ENCODE results near the gene DOCK8. TPM values are rescaled to one million over a fixed set of nuclear protein-coding genes. Genes with fewer than 3 reads are reported as not detected.
A peak's percentile ranks its signal among the peaks of the same experiment; 100 is the strongest.

Gene DOCK8
- total RNA-seq, 2 experiments from 2014 or later, result 100 to 125 TPM

DNA sequence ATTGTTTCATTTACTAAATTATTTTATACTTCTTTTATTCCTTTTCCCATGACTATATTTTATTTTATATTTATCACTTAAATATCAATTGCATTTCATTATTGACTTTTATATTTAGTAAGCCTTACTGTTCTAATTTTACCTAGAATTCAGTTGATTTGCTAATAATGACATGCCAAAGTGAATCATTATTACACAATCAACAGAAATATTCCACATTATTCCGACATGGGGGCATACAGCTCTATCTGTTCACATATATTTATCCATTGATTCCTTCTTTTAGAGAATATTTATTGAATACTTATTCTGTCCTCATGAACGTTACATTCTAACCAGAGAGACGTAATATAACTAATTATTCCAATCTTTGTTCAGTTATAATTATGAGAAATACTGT lies 221.8 kb downstream of the DOCK8 start:
- ChIA-PET CTCF (interaction anchor here (0.6 to 1.2 kb wide), 3 partner anchors 9 to 152 kb away, joined by 3 to 6 read pairs (median 3); no protein-coding TSS in a partner anchor), POLR2A (no interaction called here)
- H3K27me3 Mint-ChIP-seq, result no peaks in the 10 kb centered on the region
- no peak overlapping the region for H3K4me3 Mint-ChIP-seq
- no peaks in the 10 kb centered on the region for H3K9me3 Mint-ChIP-seq (ENCODE audit: low read depth)
- peaks cover 56% of the 10 kb centered on the region for H3K36me3 Mint-ChIP-seq (ENCODE audit: low read depth)
- no peaks in the 10 kb centered on the region for H3K4me1 Mint-ChIP-seq
- no peak overlapping the region for H3K27ac Mint-ChIP-seq
- DNase-seq, result no peak
- intact Hi-C loops (cut with DNase I, micrococcal nuclease), result no loop called here
- ATAC-seq, result no peak

DNA sequence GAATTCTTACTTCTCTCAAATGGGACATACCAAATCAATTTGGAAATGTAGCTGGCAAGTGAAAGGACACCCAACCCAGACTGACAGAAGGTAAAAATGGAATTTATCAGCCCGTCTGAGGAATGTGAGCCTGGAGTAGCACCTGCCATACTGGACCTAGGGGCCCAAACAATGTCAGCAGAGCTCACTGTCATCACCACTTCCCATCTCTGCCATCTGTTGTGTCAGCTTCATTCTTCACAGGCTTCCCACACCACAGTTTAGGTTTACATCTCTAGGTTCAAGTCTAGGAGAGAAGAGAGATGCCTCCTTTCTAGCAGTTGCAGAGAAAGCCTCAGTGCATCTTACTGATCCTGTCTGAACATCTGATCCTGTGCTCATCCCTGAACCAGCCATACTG lies 222.4 kb downstream of the DOCK8 start:
- DNase-seq, result no peak
- H3K4me1 Mint-ChIP-seq, result no peaks in the 10 kb centered on the region
- no peaks in the 10 kb centered on the region for H3K27me3 Mint-ChIP-seq
- no peak for ATAC-seq
- ChIA-PET CTCF (interaction anchor here (0.7 kb wide), 1 partner anchor 21 kb away, joined by 3 read pairs; no protein-coding TSS in a partner anchor), POLR2A (no interaction called here)
- no peak overlapping the region for H3K4me3 Mint-ChIP-seq
- H3K36me3 Mint-ChIP-seq (ENCODE audit: low read depth), result peaks cover 56% of the 10 kb centered on the region
- H3K27ac Mint-ChIP-seq, result no peak overlapping the region
- intact Hi-C loops (cut with DNase I, micrococcal nuclease), result no loop called here
- no peaks in the 10 kb centered on the region for H3K9me3 Mint-ChIP-seq (ENCODE audit: low read depth)

DNA sequence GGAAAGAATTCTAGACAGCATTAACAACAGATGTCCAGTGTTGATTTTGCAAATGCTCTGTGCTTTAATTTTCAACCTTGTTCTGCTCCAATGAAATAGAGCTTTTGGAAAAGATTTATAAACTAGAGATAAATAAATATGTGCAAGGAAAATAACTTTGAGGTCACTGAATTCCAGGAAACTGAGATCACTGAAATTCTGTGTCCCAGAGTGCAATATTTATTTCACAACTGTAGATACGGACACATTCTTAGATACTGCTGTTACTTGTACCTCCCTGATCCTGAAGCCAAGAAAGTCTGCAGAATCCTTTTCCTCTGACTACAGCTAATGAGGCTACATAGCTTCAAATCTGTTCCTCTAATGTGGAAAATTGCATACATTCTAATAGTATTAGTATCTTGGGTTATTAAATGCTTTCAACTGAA lies 222.9 kb downstream of the DOCK8 start:
- Mint-ChIP-seq H3K36me3 (ENCODE audit: low read depth) (peaks cover 53% of the 10 kb centered on the region), H3K4me3 (no peak overlapping the region), H3K27me3 (no peaks in the 10 kb centered on the region), H3K27ac (no peak overlapping the region), H3K9me3 (ENCODE audit: low read depth) (no peaks in the 10 kb centered on the region), H3K4me1 (no peaks in the 10 kb centered on the region)
- intact Hi-C loops (cut with DNase I, micrococcal nuclease), result no loop called here
- ChIA-PET CTCF (interaction anchor here (0.7 to 0.8 kb wide), 2 partner anchors 20 to 1838 kb away, joined by 3 to 4 read pairs; no protein-coding TSS in a partner anchor), POLR2A (no interaction called here)
- no peak for DNase-seq
- ATAC-seq, result no peak

DNA sequence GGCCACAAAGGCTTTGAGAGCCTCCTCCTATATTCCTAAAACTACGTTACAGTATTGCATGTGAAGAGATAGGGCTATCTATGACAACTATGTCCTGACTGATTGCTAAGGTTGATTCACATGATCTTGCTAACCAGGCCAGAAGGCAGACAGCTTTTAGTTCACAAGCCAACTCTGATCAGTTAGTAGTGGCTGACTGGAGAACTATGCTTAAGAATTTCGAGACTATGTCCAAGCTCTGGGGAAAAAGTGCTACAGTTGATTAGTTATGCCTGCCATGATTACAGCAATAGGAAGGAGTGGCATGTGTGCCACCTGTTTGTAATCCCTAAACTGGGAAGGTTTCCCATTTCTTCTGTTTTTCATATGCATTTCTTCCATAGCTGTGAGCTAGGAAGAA lies 223.4 kb downstream of the DOCK8 start:
- Mint-ChIP-seq H3K4me3 (no peak overlapping the region), H3K4me1 (no peaks in the 10 kb centered on the region), H3K27ac (no peak overlapping the region), H3K36me3 (ENCODE audit: low read depth) (peaks cover 53% of the 10 kb centered on the region), H3K9me3 (ENCODE audit: low read depth) (no peaks in the 10 kb centered on the region), H3K27me3 (no peaks in the 10 kb centered on the region)
- no peak for DNase-seq
- CTCF ChIA-PET, result interaction anchor here (0.5 to 0.8 kb wide), 2 partner anchors 192 to 1837 kb away, joined by 3 to 4 read pairs; no protein-coding TSS in a partner anchor
- ATAC-seq, result no peak
- intact Hi-C loops (cut with DNase I, micrococcal nuclease), result no loop called here
- POLR2A ChIA-PET, result no interaction called here

DNA sequence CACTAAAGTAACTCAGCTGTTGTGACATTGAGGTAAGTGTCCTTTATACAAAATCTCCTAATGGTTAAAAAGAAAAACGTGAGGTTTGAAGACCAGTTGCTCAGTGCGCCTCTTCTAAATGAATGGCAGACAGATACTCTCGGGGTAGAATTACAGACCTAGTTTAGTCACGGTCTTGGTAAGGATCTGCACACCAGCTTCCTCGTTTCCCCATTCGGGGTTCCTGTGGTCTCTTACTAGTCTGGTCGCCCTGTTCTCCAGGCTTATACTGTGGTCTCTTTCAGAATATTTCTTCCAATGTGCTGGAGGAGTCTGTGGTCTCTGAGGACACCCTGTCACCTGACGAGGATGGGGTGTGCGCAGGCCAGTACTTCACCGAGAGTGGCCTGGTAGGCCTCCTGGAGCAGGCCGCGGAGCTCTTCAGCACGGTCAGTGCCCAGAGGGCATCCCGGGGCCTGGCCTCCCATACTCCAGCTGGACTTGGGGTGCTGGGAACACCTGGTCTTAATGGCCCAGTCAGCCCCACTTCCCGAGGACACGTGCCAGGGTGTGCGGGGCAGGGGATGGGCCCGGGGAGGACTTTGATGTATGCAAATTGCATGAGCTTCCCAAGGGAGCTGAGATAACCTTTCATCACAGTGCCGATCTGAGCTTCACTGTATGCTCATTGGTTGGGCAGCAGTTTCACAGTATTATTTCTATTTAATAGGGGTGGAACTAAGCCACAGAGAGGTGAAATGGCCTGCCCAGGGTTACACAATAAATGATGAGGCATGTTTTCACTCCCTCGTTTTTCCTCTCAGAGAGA lies 224.5 kb downstream of the DOCK8 start:
- no peak for DNase-seq
- POLR2A ChIA-PET, result no interaction called here
- intact Hi-C loops (cut with DNase I, micrococcal nuclease), result no loop called here
- no peak overlapping the region for H3K27ac Mint-ChIP-seq
- peaks cover 62% of the 10 kb centered on the region for H3K36me3 Mint-ChIP-seq (ENCODE audit: low read depth)
- no peaks in the 10 kb centered on the region for H3K4me1 Mint-ChIP-seq
- H3K27me3 Mint-ChIP-seq, result no peaks in the 10 kb centered on the region
- CTCF ChIA-PET, result no interaction called here
- no peak for ATAC-seq
- no peaks in the 10 kb centered on the region for H3K9me3 Mint-ChIP-seq (ENCODE audit: low read depth)
- H3K4me3 Mint-ChIP-seq, result no peak overlapping the region

DNA sequence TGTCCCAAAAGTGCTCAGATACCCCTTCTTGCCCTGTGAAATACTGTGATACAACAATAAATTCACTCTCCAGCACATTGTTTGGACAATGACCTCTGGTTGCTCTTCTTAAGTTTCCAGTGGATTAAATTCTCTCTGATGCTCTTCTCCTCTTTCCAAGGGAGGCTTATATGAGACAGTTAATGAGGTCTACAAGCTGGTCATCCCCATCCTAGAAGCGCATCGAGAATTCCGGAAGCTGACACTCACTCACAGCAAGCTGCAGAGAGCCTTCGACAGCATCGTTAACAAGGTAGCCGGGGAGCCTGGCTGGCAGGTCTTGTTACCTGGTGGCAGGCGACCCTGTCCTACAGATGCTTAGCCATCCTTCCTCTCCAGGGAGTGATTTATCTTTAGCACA lies 226.5 kb downstream of the DOCK8 start:
- ChIA-PET POLR2A (no interaction called here), CTCF (interaction anchor here (0.6 to 1.2 kb wide), 2 partner anchors 85 to 568 kb away, joined by 3 read pairs; no protein-coding TSS in a partner anchor)
- peaks cover 57% of the 10 kb centered on the region for H3K36me3 Mint-ChIP-seq (ENCODE audit: low read depth)
- H3K4me1 Mint-ChIP-seq, result peaks cover 4% of the 10 kb centered on the region
- no peak overlapping the region for H3K4me3 Mint-ChIP-seq
- no peak for DNase-seq
- no peaks in the 10 kb centered on the region for H3K9me3 Mint-ChIP-seq (ENCODE audit: low read depth)
- H3K27ac Mint-ChIP-seq, result no peak overlapping the region
- intact Hi-C loops (cut with DNase I, micrococcal nuclease), result loop anchor here in 1 of 2 experiments (2.0 kb wide), 1 partner anchor 20 kb away; no protein-coding TSS in a partner anchor
- H3K27me3 Mint-ChIP-seq, result no peaks in the 10 kb centered on the region
- ATAC-seq, result no peak

DNA sequence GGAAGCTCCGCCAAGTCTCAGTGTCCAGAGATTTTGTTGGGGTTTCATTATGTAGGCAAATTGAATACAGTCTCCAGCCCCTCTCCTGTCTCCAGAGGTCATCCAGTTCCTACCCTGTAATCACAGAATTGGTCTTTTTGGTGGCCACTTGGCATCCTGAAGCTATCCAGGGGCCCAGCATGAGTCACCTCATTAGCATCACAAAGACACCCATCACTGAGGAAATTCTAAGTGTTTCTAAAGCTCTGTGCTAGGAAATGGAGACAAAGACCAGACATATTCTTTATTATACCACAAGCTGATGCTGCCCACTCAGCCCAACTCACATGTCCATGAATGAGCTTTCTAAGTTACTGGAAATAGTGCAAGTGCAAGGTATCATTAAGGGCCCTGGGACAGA lies 229.9 kb downstream of the DOCK8 start:
- ChIA-PET CTCF (no interaction called here), POLR2A (no interaction called here)
- H3K4me3 Mint-ChIP-seq, result no peak overlapping the region
- H3K27ac Mint-ChIP-seq, result no peak overlapping the region
- H3K9me3 Mint-ChIP-seq (ENCODE audit: low read depth), result no peaks in the 10 kb centered on the region
- H3K36me3 Mint-ChIP-seq (ENCODE audit: low read depth), result peaks cover 53% of the 10 kb centered on the region
- peaks cover 22% of the 10 kb centered on the region for H3K4me1 Mint-ChIP-seq
- ATAC-seq, result no peak
- H3K27me3 Mint-ChIP-seq, result no peaks in the 10 kb centered on the region
- intact Hi-C loops (cut with DNase I, micrococcal nuclease), result no loop called here
- DNase-seq, result no peak

DNA sequence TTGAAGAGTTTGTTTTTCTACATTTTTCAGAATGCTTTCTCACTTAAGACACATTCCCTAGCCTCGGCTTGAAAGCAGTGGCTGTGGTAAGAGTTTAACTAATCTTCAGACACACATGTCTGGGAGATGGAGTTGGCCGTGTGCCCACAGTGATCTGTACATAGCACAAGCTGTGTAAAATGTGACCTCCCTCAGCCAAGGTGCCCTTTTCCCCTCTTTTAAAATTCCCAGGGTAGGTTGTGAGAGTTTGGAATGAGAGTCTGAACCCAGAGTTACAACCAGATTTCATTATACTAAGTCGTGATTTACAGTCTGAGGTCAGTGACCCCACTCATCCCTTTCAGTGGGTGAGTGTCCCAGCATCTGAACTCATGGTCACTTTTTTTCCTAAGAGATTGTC lies 230.4 kb downstream of the DOCK8 start:
- POLR2A ChIA-PET, result no interaction called here

DNA sequence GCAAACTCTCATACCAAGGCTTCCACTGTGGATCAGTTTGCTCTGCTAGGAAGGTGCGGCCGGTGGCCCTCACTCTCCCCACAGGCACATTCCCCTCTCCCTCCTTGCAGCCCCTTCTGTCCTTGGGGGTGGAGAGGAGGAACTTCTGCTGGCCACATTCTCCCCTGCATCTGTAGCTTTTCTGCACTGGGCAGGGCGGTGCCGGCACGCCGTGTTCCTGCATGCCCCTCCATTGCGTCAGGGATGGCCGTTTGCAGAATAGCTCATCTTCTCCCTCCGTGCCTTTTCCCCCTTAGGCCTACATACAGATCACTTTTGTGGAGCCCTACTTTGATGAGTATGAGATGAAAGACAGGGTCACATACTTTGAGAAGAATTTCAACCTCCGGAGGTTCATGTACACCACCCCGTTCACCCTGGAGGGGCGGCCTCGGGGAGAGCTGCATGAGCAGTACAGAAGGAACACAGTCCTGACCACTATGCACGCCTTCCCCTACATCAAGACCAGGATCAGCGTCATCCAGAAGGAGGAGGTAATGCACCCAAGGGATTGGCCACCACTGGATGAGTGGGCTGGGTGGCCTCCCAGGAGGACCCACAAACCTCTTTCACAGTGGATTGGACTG lies 231.5 kb downstream of the DOCK8 start:
- ChIA-PET POLR2A (no interaction called here), CTCF (interaction anchor here (0.7 to 1.3 kb wide), 2 partner anchors 23 to 177 kb away, joined by 3 to 4 read pairs; no protein-coding TSS in a partner anchor)
- Mint-ChIP-seq H3K27me3 (no peaks in the 10 kb centered on the region), H3K4me1 (peaks cover 26% of the 10 kb centered on the region), H3K27ac (no peak overlapping the region), H3K4me3 (no peak overlapping the region), H3K36me3 (ENCODE audit: low read depth) (peaks cover 55% of the 10 kb centered on the region), H3K9me3 (ENCODE audit: low read depth) (no peaks in the 10 kb centered on the region)
- ATAC-seq (no peak), DNase-seq (no peak)
- intact Hi-C loops (cut with DNase I, micrococcal nuclease), result loop anchor here in 1 of 2 experiments (2.0 kb wide), 1 partner anchor 59 kb away; the partner anchor contains the start of gene KANK1

More for the DNA sequence above, 230.4 kb downstream of the DOCK8 start:
- intact Hi-C loops (cut with DNase I, micrococcal nuclease), result no loop called here
- Mint-ChIP-seq H3K9me3 (ENCODE audit: low read depth) (no peaks in the 10 kb centered on the region), H3K4me1 (peaks cover 22% of the 10 kb centered on the region), H3K27me3 (no peaks in the 10 kb centered on the region), H3K27ac (peak overlapping the region; percentile 27), H3K4me3 (no peak overlapping the region), H3K36me3 (ENCODE audit: low read depth) (peaks cover 55% of the 10 kb centered on the region)
- DNase-seq (no peak), ATAC-seq (no peak)
- CTCF ChIA-PET, result no interaction called here

DNA sequence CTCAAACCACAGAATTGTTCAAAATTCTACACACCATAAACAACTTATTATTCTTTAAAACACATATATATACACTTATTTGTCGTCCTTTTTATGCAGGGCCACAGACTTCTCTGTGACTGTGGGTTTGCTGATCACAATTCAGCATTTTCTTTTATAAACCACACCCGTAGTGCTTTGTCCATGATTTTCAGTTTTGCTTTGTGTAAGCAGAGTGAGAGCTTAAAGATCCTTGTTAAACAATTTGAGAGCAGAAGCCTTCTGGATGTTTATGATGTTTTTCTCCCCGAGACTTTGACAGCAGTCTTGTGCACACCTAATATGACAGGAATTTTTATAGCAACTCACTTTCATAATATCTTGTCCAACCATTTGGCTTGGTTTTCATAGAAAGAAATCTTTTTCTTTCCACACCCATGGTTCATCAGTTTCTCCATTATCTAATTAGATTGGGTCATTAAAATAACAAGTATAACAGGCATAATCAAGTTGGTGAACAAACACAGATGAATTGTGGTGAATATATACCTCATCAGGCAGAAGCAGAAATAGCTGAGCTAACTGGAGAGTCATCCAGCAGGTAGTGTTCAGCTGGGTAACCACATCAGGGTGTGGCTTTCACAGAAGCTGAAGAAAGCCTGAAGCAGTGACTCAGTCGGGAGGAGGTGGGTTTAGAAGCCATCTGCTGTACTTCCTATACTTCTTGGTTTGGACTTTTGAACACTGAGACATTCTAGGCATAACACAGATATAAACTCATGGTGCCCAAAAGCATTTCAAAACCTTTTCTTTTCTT lies 232.8 kb downstream of the DOCK8 start:
- intact Hi-C loops (cut with DNase I, micrococcal nuclease), result loop anchor here in 1 of 2 experiments (1.0 to 2.0 kb wide), 2 partner anchors 23 to 57 kb away; partner anchors contain the start of gene KANK1
- peaks cover 26% of the 10 kb centered on the region for H3K4me1 Mint-ChIP-seq
- H3K9me3 Mint-ChIP-seq (ENCODE audit: low read depth), result no peaks in the 10 kb centered on the region
- peak; percentile 99 for ATAC-seq
- peak overlapping the region; percentile 65 for H3K27ac Mint-ChIP-seq
- DNase-seq, result peak; percentile 83
- no peak overlapping the region for H3K4me3 Mint-ChIP-seq
- peaks cover 55% of the 10 kb centered on the region for H3K36me3 Mint-ChIP-seq (ENCODE audit: low read depth)
- ChIA-PET POLR2A (no interaction called here), CTCF (interaction anchor here (0.7 to 1.9 kb wide), 4 partner anchors 13 to 178 kb away, joined by 3 to 10 read pairs (median 4); no protein-coding TSS in a partner anchor)
- H3K27me3 Mint-ChIP-seq, result no peaks in the 10 kb centered on the region

DNA sequence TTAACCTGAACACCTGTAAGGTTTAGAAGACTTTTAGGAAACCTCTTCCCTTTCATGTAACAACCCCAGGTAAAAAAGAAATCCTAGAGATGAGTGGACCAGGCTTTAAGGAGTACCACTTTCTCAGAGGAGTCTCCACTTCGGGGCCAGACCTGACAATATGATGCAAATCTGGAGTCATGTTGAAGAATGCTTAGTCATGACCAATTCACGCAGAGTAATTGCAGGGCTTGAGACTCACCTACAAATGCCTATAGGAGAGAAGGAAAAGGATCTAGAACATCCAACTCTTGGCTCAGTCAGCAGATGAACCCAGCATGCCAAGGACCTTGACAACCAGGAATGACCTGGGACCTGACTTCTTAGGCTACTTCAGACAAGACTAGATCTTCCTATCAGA lies 235.4 kb downstream of the DOCK8 start:
- H3K36me3 Mint-ChIP-seq (ENCODE audit: low read depth), result peaks cover 46% of the 10 kb centered on the region
- POLR2A ChIA-PET, result no interaction called here
- DNase-seq (no peak), ATAC-seq (no peak)
- CTCF ChIA-PET, result no interaction called here
- intact Hi-C loops (cut with DNase I, micrococcal nuclease), result no loop called here
- peaks cover 23% of the 10 kb centered on the region for H3K4me1 Mint-ChIP-seq
- H3K27ac Mint-ChIP-seq, result peak overlapping the region; percentile 72
- H3K4me3 Mint-ChIP-seq, result no peak overlapping the region
- H3K9me3 Mint-ChIP-seq (ENCODE audit: low read depth), result no peaks in the 10 kb centered on the region
- H3K27me3 Mint-ChIP-seq, result no peaks in the 10 kb centered on the region

Data from activated CD4-positive, alpha-beta T cell treated with anti-CD3 and anti-CD28 coated beads for 36 hours (primary cell).